K562 (cell line): Measurements from ENCODE around the gene MOSPD3. TPM values are rescaled to one million over a fixed set of nuclear protein-coding genes. Genes with fewer than 3 reads are reported as not detected.
A peak's percentile ranks its signal among the peaks of the same experiment; 100 is the strongest.

Experiments used
- CEBPB ChIP-seq: fragments of 450-650 bp; IDR thresholded peaks from 2 replicates; pipeline ENCODE4 v1.6.1; 2016; ENCODE audit warnings: missing genetic modification characterization, missing compliant biosample characterization
- EP300 ChIP-seq: IDR thresholded peaks from 2 replicates; pipeline ENCODE4 v1.6.1; 2012; ENCODE audit warnings: low read length, improper control_type of control experiment
- HEY1 ChIP-seq: fragments of 250-450 bp; sonication (Bioruptor Pico); IDR thresholded peaks from 2 replicates; pipeline ENCODE4 v1.5.0; 2020; ENCODE audit warnings: mild to moderate bottlenecking, moderate library complexity, borderline replicate concordance
- NCOA1 ChIP-seq: fragments of 450-650 bp; IDR thresholded peaks from 2 replicates; pipeline ENCODE4 v1.6.1; 2016; ENCODE audit warnings: low read depth
- PHF20 ChIP-seq: fragments of 450-650 bp; IDR thresholded peaks from 2 replicates; pipeline ENCODE4 v1.6.1; 2018; ENCODE audit not compliant: partially characterized antibody
- SAFB ChIP-seq: fragments of 200-400 bp; formaldehyde crosslinking; IDR thresholded peaks from 2 replicates; pipeline ENCODE4 v1.6.1; 2017; ENCODE audit warnings: low read depth, low read length, borderline replicate concordance
- SMAD1 ChIP-seq: fragments of 150-350 bp; IDR thresholded peaks from 2 replicates; pipeline ENCODE4 v1.6.1; 2014; ENCODE audit warnings: low read length, low read depth; ENCODE audit not compliant: partially characterized antibody
- TARDBP ChIP-seq: fragments of 450-650 bp; IDR thresholded peaks from 2 replicates; pipeline ENCODE4 v1.6.1; 2016
- ZNF165 ChIP-seq: fragments of 250-450 bp; sonication (Bioruptor Pico); IDR thresholded peaks from 2 replicates; pipeline ENCODE4 v1.4.0; 2020; ENCODE audit warnings: borderline replicate concordance
- ZNF263 ChIP-seq: sonication (generic); formaldehyde crosslinking; IDR thresholded peaks from 2 replicates; pipeline ENCODE4 v1.8.0; 2022; ENCODE audit warnings: mild to moderate bottlenecking, missing genetic modification reagents, borderline replicate concordance
- polyA plus RNA-seq, 8 experiments: library from polyadenylated mRNA; depleted of rRNA in 4 of 8; stranded (reverse) in 5 of 8; unstranded in 3 of 8; fragments of >200 nt; fragmentation: Nextera tagmentation in 2 of 8; fragmentation: Illumina TruSeq in 1 of 8; extraction: Ambion mirVana in 2 of 8; extraction: Trizol in 1 of 8; gene quantifications; 2 replicates each; pipeline versions ENCODE4 v1.2.1 to v1.2.3, GENCODE V29; 2011 to 2014; ENCODE audit warnings: inconsistent platforms in 1 of 8, missing spikeins in 1 of 8
- total RNA-seq, 7 experiments: library from RNA; depleted of rRNA in 6 of 7; stranded (reverse); fragments of >200 nt in 6 of 7; fragmentation: Illumina TruSeq in 2 of 7; extraction: Trizol in 2 of 7; gene quantifications; 2 replicates each; pipeline versions ENCODE4 v1.2.1 to v1.2.3, GENCODE V29; 2011 to 2021; ENCODE audit warnings: low replicate concordance in 1 of 7
- TF ChIP-seq, protein P1 (sequence below): sonication (generic); formaldehyde crosslinking; IDR thresholded peaks from 2 replicates; pipeline ENCODE4 v1.8.0; 2022; ENCODE audit warnings: mild to moderate bottlenecking, missing genetic modification reagents
- TF ChIP-seq, protein P2 (sequence below): sonication (generic); formaldehyde crosslinking; IDR thresholded peaks from 2 replicates; pipeline ENCODE4 v1.8.0; 2023; ENCODE audit warnings: missing genetic modification reagents, mild to moderate bottlenecking, borderline replicate concordance
- TF ChIP-seq, protein P3 (sequence below): sonication (generic); formaldehyde crosslinking; IDR thresholded peaks from 2 replicates; pipeline ENCODE4 v1.8.0; 2023; ENCODE audit warnings: mild to moderate bottlenecking, missing genetic modification reagents

Gene MOSPD3
- total and polyA plus RNA-seq, 9 of the 15 experiments (the other 6 are each of a cell fraction or from before 2014, with no cell fraction given) = 1.4 to 32.1 (median 7.3) TPM

DNA sequence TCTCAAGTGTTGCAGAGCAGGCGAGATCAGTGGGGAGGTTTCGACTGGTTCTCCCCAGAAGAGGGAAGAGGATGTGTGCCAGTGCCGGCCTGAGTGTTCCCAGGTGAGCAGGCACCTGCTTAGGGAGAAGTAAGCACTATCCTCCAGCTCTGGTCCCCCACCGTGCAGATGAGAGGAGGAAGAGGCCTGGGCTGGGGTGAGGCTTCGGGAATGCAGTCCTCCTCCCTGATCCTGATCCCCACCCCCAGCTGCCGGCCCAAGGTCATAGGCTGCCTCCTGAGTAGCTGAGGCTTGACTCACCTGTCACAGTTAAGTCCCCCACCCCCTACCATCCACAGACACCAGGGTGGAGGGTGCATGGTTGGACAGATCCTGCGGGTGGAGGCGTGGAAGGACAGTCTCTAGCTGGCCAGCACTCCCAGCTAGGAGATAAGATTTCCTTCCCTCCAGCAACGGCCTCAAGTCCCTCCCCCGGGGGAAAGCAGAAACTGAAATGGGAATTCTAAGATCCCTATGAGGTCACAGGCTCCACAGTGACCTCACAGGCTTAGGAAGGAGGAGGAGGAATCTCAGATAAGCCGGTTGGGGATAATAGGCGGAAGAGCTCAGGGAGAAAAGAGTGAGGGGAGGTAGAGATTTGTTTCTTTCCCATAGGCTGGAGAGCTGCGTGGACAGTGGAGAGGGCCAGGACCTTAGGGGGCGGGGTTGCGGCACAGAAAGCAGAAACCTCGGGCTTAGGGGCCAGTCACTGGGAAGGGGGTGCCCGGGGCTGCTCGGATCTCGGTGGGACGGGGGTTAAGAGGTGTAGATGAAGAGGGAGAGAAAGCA lies 27.4 kb upstream of the MOSPD3 start (continued):
- TF ChIP-seq, protein P1, sequence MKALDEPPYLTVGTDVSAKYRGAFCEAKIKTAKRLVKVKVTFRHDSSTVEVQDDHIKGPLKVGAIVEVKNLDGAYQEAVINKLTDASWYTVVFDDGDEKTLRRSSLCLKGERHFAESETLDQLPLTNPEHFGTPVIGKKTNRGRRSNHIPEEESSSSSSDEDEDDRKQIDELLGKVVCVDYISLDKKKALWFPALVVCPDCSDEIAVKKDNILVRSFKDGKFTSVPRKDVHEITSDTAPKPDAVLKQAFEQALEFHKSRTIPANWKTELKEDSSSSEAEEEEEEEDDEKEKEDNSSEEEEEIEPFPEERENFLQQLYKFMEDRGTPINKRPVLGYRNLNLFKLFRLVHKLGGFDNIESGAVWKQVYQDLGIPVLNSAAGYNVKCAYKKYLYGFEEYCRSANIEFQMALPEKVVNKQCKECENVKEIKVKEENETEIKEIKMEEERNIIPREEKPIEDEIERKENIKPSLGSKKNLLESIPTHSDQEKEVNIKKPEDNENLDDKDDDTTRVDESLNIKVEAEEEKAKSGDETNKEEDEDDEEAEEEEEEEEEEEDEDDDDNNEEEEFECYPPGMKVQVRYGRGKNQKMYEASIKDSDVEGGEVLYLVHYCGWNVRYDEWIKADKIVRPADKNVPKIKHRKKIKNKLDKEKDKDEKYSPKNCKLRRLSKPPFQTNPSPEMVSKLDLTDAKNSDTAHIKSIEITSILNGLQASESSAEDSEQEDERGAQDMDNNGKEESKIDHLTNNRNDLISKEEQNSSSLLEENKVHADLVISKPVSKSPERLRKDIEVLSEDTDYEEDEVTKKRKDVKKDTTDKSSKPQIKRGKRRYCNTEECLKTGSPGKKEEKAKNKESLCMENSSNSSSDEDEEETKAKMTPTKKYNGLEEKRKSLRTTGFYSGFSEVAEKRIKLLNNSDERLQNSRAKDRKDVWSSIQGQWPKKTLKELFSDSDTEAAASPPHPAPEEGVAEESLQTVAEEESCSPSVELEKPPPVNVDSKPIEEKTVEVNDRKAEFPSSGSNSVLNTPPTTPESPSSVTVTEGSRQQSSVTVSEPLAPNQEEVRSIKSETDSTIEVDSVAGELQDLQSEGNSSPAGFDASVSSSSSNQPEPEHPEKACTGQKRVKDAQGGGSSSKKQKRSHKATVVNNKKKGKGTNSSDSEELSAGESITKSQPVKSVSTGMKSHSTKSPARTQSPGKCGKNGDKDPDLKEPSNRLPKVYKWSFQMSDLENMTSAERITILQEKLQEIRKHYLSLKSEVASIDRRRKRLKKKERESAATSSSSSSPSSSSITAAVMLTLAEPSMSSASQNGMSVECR (CRISPR knock-in tag) = 0 out of 2 replicates have a peak, but pooled peaks have one; percentile 63
- no peak for TF ChIP-seq HEY1
- TF ChIP-seq, protein P2, sequence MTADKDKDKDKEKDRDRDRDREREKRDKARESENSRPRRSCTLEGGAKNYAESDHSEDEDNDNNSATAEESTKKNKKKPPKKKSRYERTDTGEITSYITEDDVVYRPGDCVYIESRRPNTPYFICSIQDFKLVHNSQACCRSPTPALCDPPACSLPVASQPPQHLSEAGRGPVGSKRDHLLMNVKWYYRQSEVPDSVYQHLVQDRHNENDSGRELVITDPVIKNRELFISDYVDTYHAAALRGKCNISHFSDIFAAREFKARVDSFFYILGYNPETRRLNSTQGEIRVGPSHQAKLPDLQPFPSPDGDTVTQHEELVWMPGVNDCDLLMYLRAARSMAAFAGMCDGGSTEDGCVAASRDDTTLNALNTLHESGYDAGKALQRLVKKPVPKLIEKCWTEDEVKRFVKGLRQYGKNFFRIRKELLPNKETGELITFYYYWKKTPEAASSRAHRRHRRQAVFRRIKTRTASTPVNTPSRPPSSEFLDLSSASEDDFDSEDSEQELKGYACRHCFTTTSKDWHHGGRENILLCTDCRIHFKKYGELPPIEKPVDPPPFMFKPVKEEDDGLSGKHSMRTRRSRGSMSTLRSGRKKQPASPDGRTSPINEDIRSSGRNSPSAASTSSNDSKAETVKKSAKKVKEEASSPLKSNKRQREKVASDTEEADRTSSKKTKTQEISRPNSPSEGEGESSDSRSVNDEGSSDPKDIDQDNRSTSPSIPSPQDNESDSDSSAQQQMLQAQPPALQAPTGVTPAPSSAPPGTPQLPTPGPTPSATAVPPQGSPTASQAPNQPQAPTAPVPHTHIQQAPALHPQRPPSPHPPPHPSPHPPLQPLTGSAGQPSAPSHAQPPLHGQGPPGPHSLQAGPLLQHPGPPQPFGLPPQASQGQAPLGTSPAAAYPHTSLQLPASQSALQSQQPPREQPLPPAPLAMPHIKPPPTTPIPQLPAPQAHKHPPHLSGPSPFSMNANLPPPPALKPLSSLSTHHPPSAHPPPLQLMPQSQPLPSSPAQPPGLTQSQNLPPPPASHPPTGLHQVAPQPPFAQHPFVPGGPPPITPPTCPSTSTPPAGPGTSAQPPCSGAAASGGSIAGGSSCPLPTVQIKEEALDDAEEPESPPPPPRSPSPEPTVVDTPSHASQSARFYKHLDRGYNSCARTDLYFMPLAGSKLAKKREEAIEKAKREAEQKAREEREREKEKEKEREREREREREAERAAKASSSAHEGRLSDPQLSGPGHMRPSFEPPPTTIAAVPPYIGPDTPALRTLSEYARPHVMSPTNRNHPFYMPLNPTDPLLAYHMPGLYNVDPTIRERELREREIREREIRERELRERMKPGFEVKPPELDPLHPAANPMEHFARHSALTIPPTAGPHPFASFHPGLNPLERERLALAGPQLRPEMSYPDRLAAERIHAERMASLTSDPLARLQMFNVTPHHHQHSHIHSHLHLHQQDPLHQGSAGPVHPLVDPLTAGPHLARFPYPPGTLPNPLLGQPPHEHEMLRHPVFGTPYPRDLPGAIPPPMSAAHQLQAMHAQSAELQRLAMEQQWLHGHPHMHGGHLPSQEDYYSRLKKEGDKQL (CRISPR knock-in tag) = no peak
- TF ChIP-seq, protein P3, sequence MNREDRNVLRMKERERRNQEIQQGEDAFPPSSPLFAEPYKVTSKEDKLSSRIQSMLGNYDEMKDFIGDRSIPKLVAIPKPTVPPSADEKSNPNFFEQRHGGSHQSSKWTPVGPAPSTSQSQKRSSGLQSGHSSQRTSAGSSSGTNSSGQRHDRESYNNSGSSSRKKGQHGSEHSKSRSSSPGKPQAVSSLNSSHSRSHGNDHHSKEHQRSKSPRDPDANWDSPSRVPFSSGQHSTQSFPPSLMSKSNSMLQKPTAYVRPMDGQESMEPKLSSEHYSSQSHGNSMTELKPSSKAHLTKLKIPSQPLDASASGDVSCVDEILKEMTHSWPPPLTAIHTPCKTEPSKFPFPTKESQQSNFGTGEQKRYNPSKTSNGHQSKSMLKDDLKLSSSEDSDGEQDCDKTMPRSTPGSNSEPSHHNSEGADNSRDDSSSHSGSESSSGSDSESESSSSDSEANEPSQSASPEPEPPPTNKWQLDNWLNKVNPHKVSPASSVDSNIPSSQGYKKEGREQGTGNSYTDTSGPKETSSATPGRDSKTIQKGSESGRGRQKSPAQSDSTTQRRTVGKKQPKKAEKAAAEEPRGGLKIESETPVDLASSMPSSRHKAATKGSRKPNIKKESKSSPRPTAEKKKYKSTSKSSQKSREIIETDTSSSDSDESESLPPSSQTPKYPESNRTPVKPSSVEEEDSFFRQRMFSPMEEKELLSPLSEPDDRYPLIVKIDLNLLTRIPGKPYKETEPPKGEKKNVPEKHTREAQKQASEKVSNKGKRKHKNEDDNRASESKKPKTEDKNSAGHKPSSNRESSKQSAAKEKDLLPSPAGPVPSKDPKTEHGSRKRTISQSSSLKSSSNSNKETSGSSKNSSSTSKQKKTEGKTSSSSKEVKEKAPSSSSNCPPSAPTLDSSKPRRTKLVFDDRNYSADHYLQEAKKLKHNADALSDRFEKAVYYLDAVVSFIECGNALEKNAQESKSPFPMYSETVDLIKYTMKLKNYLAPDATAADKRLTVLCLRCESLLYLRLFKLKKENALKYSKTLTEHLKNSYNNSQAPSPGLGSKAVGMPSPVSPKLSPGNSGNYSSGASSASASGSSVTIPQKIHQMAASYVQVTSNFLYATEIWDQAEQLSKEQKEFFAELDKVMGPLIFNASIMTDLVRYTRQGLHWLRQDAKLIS (CRISPR knock-in tag) = no peak
- no peak for TF ChIP-seq ZNF165 (CRISPR knock-in tag)
- no peak for TF ChIP-seq SAFB
- TF ChIP-seq CEBPB (tag) = no peak
- peak; percentile 81; the same call in 1 of the 2 replicates for TF ChIP-seq NCOA1
- no peak for TF ChIP-seq EP300
- peak; percentile 11; the same call in 1 of the 2 replicates for TF ChIP-seq ZNF263 (CRISPR knock-in tag)
- no peak for TF ChIP-seq SMAD1
- 0 out of 2 replicates have a peak, but pooled peaks have one; percentile 23 for TF ChIP-seq TARDBP
- no peak for TF ChIP-seq PHF20
